Renal cortical epithelial cell (primary cell): ENCODE measurements around the gene TMEM126B. TPM values are rescaled to one million over a fixed set of nuclear protein-coding genes. Genes with fewer than 3 reads are reported as not detected.
A peak's percentile ranks its signal among the peaks of the same experiment; 100 is the strongest.

ENCODE experiments used
- DNase-seq: peaks from one replicate; pipeline ENCODE4 v3.0.0-alpha.2; 2011; ENCODE audit warnings: low read depth
- total RNA-seq: library from RNA; depleted of rRNA; stranded (reverse); fragments of >200 nt; gene quantifications from 2 replicates; pipeline ENCODE4 v1.2.3, GENCODE V29; 2014

The TMEM126B gene
- total RNA-seq, 1 donor from 2014 or later = 61.3 TPM

GRCh38 chr11:85682330-85683305, 54.2 kb downstream of the TMEM126B start:
- DNase-seq = no peak

- DNase-seq = no peak
Observed at GRCh38 chr11:85685125-85685819, 56.9 kb downstream of the TMEM126B start.

- peak; percentile 98 for DNase-seq
Observed at GRCh38 chr11:85685820-85686459, 57.5 kb downstream of the TMEM126B start, which contains the start of gene CCDC89. Gene CCDC89 (minus strand): TSS chr11:85686195. CDS start chr11:85686130, 65 bp downstream.

Other genes starting within 250 kb of the TMEM126B start
- 0.85 TPM in 1 of 2 replicates, not detected in the other for gene DLG2, start 1.2 kb upstream of the TMEM126B start, total RNA-seq
- 15.9 and 44.8 TPM in 2 replicates for gene TMEM126A, start 19.4 kb downstream of the TMEM126B start, total RNA-seq
- 21.2 and 36.7 TPM in 2 replicates for gene CREBZF, start 36.5 kb downstream of the TMEM126B start, total RNA-seq
- 1.4 and 5.8 TPM in 2 replicates for gene CCDC89, start 57.6 kb downstream of the TMEM126B start, total RNA-seq
- gene SYTL2, start 182.5 kb downstream of the TMEM126B start, total RNA-seq = 133 and 343 TPM in 2 replicates
- gene CCDC83, start 226.8 kb downstream of the TMEM126B start, total RNA-seq = not detected in 2 replicates